Adrenal gland (tissue), 12 donors: ENCODE results near the gene RAB42. TPM values are rescaled to one million over a fixed set of nuclear protein-coding genes. Genes with fewer than 3 reads are reported as not detected.
A peak's percentile ranks its signal among the peaks of the same experiment; 100 is the strongest.
"Not testable (repeated sequence)": the region's sequence is repeated elsewhere in the genome, so short reads cannot be mapped to it uniquely, and the experiment has no call there.

Experiments
- DNase-seq, 7 donors: peaks; one replicate each; pipeline ENCODE4 v3.0.0-alpha.2; 2019 to 2020
- H3K27ac ChIP-seq, 5 donors: fragments of 200-600 bp; sonication (generic) in 4 of 5; 1 replicate in 3 of 5; 2 replicates in 2 of 5; pipeline versions ENCODE4 v1.5.1 to v1.8.0; 2016 to 2020; ENCODE audit warnings: mild to moderate bottlenecking in 1 of 5
- H3K27me3 ChIP-seq: fragments of 200-600 bp; 2 replicates; pipeline ENCODE4 v1.8.0; 2021
- H3K36me3 ChIP-seq, 2 donors: fragments of 200-600 bp; replicated peaks in 1 of 2; 1 replicate in 1 of 2; 2 replicates in 1 of 2; pipeline versions ENCODE4 v1.5.1 to v1.8.0; 2018 to 2022
- H3K4me1 ChIP-seq, 2 donors: fragments of 200-600 bp; replicated peaks in 1 of 2; 1 replicate in 1 of 2; 2 replicates in 1 of 2; pipeline versions ENCODE4 v1.5.1 to v1.8.0; 2018 to 2021
- H3K4me3 ChIP-seq, 4 donors: fragments of 200-600 bp; sonication (generic) in 3 of 4; one replicate each; pipeline ENCODE4 v1.5.1; 2016 to 2018
- H3K9me3 ChIP-seq, 3 donors: fragments of 200-600 bp; sonication (generic) in 1 of 3; replicated peaks in 1 of 3; 1 replicate in 2 of 3; 2 replicates in 1 of 3; pipeline versions ENCODE4 v1.5.1 to v1.8.0; 2016 to 2021
- CTCF ChIP-seq, 6 experiments: fragments of 450-650 bp in 4 of 6; fragments of 200-600 bp in 2 of 6; sonication (generic) in 1 of 6; IDR thresholded peaks; 1 replicate in 5 of 6; 2 replicates in 1 of 6; pipeline versions ENCODE4 v1.5.1 to v1.8.0; 2016 to 2021; ENCODE audit warnings: antibody characterized with exemption in 6 of 6, mild to moderate bottlenecking in 2 of 6, moderate library complexity in 1 of 6
- POLR2A ChIP-seq, 2 donors: fragments of 450-650 bp; IDR thresholded peaks; one replicate each; pipeline ENCODE4 v1.6.1; 2017; ENCODE audit warnings: antibody characterized with exemption in 2 of 2, mild to moderate bottlenecking in 2 of 2, moderate library complexity in 1 of 2
- WGBS, 4 donors: extraction: QIAGEN DNeasy Blood & Tissue Kit in 2 of 4; methylation state at CpG; one replicate each; pipeline versions ENCODE4 v1.1.5 to v1.1.7; 2013 to 2017; 5-methylcytosine and 5-hydroxymethylcytosine counted together
- intact Hi-C, 2 donors: fragments of 100-400 bp; cut with DNase I; formaldehyde crosslinking; loops; one replicate each; pipeline versions ENCODE4 v1.14.1 to v1.15.0; 2022 to 2023
- polyA plus RNA-seq, 3 donors: library from polyadenylated mRNA; stranded (reverse); fragments of 200-250 nt in 2 of 3; fragments of 350-450 nt in 1 of 3; fragmentation: Illumina TruSeq in 1 of 3; extraction: RNeasy Lipid Tissue Mini Kit (QIAGEN cat#74804) in 1 of 3; gene quantifications; one replicate each; pipeline ENCODE4 v1.2.3, GENCODE V29; 2013 to 2014
- total RNA-seq, 9 donors: library from RNA; depleted of rRNA in 4 of 9; stranded (reverse); fragments of >200 nt in 4 of 9; fragments of 120-200 nt in 1 of 9; fragmentation: NEBNext Ultra II Directional in 1 of 9; extraction: Animal tissue kit (Norgen Biotek cat#: 25700) in 1 of 9; gene quantifications; one replicate each; pipeline versions ENCODE4 v1.1.0 to v1.2.4, GENCODE V29; 2013 to 2023
- donor health status: healthy with polysubstance abuse.
- donor health status: Bipolar disorder and iron deficiency.
- donor health status: DM: yes; HTN: yes; CAD: no.
- donor health status: DM: no; HTN: no; CAD: no.
- donor health status: DM: no; HTN: no; CAD: no.
- donor health status: DM: yes; HTN: yes; CAD: no.

RAB42 gene
- total and polyA plus RNA-seq, 12 donors: 0.46 to 7.2 (median 3.5) TPM

- Histone ChIP-seq H3K27ac (peak overlapping the region; percentile 45 to 91 (median 82)), H3K4me1 (peaks cover 5 to 15% of the 10 kb centered on the region in 2 donors), H3K9me3 (no peaks in the 10 kb centered on the region), H3K4me3 (peak overlapping the region; percentile 59 to 95 (median 83)), H3K27me3 (no peaks in the 10 kb centered on the region), H3K36me3 (peaks cover 0 to 37% of the 10 kb centered on the region in 2 donors)
- WGBS, 4 donors: 0 to 16% (median 6%) methylated on average over 8 to 26 of the region's 26 CpGs
- DNase-seq: peak in 5 of 7 donors; percentile 42 to 71 (median 45)
- intact Hi-C loops: no loop called here
- TF ChIP-seq CTCF (IDR thresholded peaks at IDR 0.05): no peak
- TF ChIP-seq POLR2A (IDR thresholded peaks at IDR 0.05): no peak
These were observed 11.1 kb upstream of the RAB42 start for GRCh38 chr1:28580722-28581530.

GRCh38 chr1:28581531-28582247 lies 10.4 kb upstream of the RAB42 start:
- H3K4me3 ChIP-seq: peak overlapping the region; percentile 59 to 95 (median 83)
- intact Hi-C loops: no loop called here
- peak; percentile 85 to 93 for TF ChIP-seq POLR2A (IDR thresholded peaks at IDR 0.05)
- TF ChIP-seq CTCF (IDR thresholded peaks at IDR 0.05): peak in 4 of 6 experiments; percentile 16 to 54 (median 37)
- peaks cover 5 to 15% of the 10 kb centered on the region in 2 donors for H3K4me1 ChIP-seq
- WGBS, 4 donors: 0 to 2% (median 0%) methylated on average over 7 to 75 of the region's 75 CpGs
- H3K27me3 ChIP-seq: no peaks in the 10 kb centered on the region
- peaks cover 0 to 33% of the 10 kb centered on the region in 2 donors for H3K36me3 ChIP-seq
- no peaks in the 10 kb centered on the region for H3K9me3 ChIP-seq
- DNase-seq: peak; percentile 95 to 98 (median 97)
- H3K27ac ChIP-seq: peak overlapping the region; percentile 45 to 91 (median 82)

- 3 to 5% (median 4%) methylated on average over 10 of the region's 10 CpGs for WGBS, 4 donors
- Histone ChIP-seq H3K27me3 (no peaks in the 10 kb centered on the region), H3K4me1 (peaks cover 5 to 15% of the 10 kb centered on the region in 2 donors), H3K4me3 (peak overlapping the region in 3 of 4 donors; percentile 28 to 95 (median 85)), H3K36me3 (peaks cover 0 to 27% of the 10 kb centered on the region in 2 donors), H3K9me3 (no peaks in the 10 kb centered on the region), H3K27ac (peak overlapping the region; percentile 45 to 91 (median 82))
- TF ChIP-seq CTCF (IDR thresholded peaks at IDR 0.05) (no peak), POLR2A (IDR thresholded peaks at IDR 0.05) (no peak)
- intact Hi-C loops: no loop called here
- peak in 1 of 7 donors; percentile 12 for DNase-seq
These were observed 9.8 kb upstream of the RAB42 start for GRCh38 chr1:28582248-28582615.

GRCh38 chr1:28586585-28587391 lies 5.3 kb upstream of the RAB42 start:
- H3K27me3 ChIP-seq, DNase-seq, H3K4me1 ChIP-seq, H3K9me3 ChIP-seq, H3K27ac ChIP-seq, intact Hi-C loops, H3K36me3 ChIP-seq, H3K4me3 ChIP-seq: not testable (repeated sequence)
- 88 to 93% (median 91%) methylated on average over 19 of the region's 19 CpGs for WGBS, 4 donors
